ENCODE data around the gene KLHL22.
A peak's percentile ranks its signal among the peaks of the same experiment; 100 is the strongest.

Gene KLHL22

GRCh38 chr22:20442485-20443284 lies 52.9 kb downstream of the KLHL22 start:
- DNase-seq: no peak

GRCh38 chr22:20441631-20442484 lies 53.7 kb downstream of the KLHL22 start:
- DNase-seq: peak; percentile 18 to 33

GRCh38 chr22:20440637-20441591 lies 54.7 kb downstream of the KLHL22 start:
- no peak for DNase-seq

GRCh38 chr22:20439928-20440575 lies 55.5 kb downstream of the KLHL22 start:
- no peak for DNase-seq

GRCh38 chr22:20439556-20439927 lies 56.1 kb downstream of the KLHL22 start:
- no peak for DNase-seq

- no peak for DNase-seq
Observed at GRCh38 chr22:20438678-20439492, 56.7 kb downstream of the KLHL22 start.

- DNase-seq: no peak
Observed at GRCh38 chr22:20438427-20438677, 57.2 kb downstream of the KLHL22 start.

GRCh38 chr22:20437613-20438426 lies 57.8 kb downstream of the KLHL22 start, which contains the start of gene SCARF2:
Gene SCARF2, minus strand, starts transcription at chr22:20437825. Its CDS starts 71 bp downstream, at chr22:20437754.
- DNase-seq: no peak

GRCh38 chr22:20436768-20437612 lies 58.6 kb downstream of the KLHL22 start:
- DNase-seq: no peak

- DNase-seq: no peak
Observed at GRCh38 chr22:20436307-20436767, 59.3 kb downstream of the KLHL22 start.

- DNase-seq: no peak
Observed at GRCh38 chr22:20435436-20436306, 59.9 kb downstream of the KLHL22 start.

GRCh38 chr22:20434773-20435172 lies 60.8 kb downstream of the KLHL22 start:
- DNase-seq: no peak

- no peak for DNase-seq
Observed at GRCh38 chr22:20434264-20434751, 61.3 kb downstream of the KLHL22 start.

GRCh38 chr22:20433686-20434241 lies 61.8 kb downstream of the KLHL22 start:
- DNase-seq: no peak

GRCh38 chr22:20433191-20433590 lies 62.4 kb downstream of the KLHL22 start:
- no peak for DNase-seq

GRCh38 chr22:20432244-20432686 lies 63.3 kb downstream of the KLHL22 start:
- DNase-seq: no peak

- DNase-seq: no peak
Observed at GRCh38 chr22:20431511-20432192, 63.9 kb downstream of the KLHL22 start.

All from AML-193 (cell line).